Measurements from ENCODE around the gene SLC34A2. TPM values are rescaled to one million over a fixed set of nuclear protein-coding genes. Genes with fewer than 3 reads are reported as not detected.

Gene SLC34A2
- not detected in 2 replicates for total RNA-seq

DNA sequence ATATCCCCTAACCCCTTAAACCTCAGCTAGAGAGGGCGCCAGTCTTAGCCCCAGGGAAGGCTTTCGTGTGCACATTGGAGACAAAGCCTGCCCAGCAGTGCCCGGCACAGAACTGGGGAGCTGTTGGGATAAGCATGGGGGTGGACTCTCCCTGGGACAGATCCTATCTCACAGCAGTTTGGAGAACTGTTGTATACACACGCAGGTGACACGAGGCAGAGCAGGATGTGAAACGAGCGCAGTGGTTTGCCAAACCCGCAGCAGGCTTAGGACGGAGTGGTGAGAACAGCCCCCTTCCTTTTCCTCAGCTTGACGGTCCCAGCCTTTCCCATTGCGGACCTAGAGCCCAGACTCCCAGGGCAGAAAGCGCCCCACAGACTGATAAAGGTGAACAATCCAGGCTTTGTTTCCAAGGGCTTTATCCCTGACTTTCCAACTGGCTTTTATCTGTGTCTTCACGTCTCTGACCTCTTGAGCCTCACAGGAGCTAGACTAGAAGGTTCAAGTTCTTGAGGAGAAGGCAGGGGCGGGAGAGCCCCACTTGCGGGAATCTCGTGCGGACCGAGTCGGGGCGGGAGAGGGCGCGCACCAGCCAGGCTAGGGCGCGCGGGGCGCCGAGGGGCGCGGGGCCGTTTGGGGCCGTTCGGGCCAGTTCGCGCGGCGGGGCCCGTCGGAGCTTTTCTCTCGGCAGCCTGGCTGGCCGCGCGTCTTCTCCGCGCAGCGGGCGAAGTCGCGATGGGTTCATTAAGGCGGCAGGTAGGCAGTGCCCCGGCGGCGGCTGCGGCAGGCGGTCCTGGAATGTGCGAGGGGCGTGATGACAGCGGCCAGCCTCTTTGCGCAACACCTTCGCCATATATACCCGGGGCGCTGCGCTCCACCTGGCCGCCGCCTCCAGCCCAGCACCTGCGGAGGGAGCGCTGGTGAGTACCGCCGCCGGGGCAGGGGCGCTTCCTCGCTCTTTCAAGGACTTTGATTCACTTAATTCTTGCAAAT is at the start of gene SLC34A2:
TSS of gene SLC34A2 (plus strand) at position 881 of the 993 bp plus-strand sequence. CDS start 6,650 bp downstream, outside the sequence.

Other genes with a start within 250 kb of the SLC34A2 start
- gene SEL1L3, start 207.1 kb downstream of the SLC34A2 start, total RNA-seq = 4.3 and 9.2 TPM in 2 replicates

All from myometrial cell (primary cell).